Stimulated activated CD4-positive, alpha-beta T cell treated with anti-CD3 and anti-CD28 coated beads, Interleukin-12 subunit alpha, Interleukin-12 subunit beta, amount 100 ng/mL, for 4 hours (primary cell): Measurements from ENCODE around the gene FBN1.

Source experiments
- DNase-seq: peaks from one replicate; pipeline ENCODE4 v3.0.0-alpha.2; 2020

FBN1 gene

GRCh38 chr15:48388910-48389309 lies 256.6 kb downstream of the FBN1 start:
- DNase-seq, result no peak

GRCh38 chr15:48388016-48388851 lies 257.3 kb downstream of the FBN1 start:
- DNase-seq, result no peak

- no peak for DNase-seq
These were observed 260.3 kb downstream of the FBN1 start for GRCh38 chr15:48385031-48385830.

- no peak for DNase-seq
These were observed 260.9 kb downstream of the FBN1 start for GRCh38 chr15:48384616-48385015.

- DNase-seq, result no peak
These were observed 262.5 kb downstream of the FBN1 start for GRCh38 chr15:48383031-48383430.

- no peak for DNase-seq
These were observed 263.6 kb downstream of the FBN1 start for GRCh38 chr15:48381861-48382260.

- DNase-seq, result no peak
These were observed 265.3 kb downstream of the FBN1 start for GRCh38 chr15:48380198-48380597.

- no peak for DNase-seq
These were observed 269.7 kb downstream of the FBN1 start for GRCh38 chr15:48375767-48376166.

- DNase-seq, result no peak
These were observed 271.0 kb downstream of the FBN1 start for GRCh38 chr15:48374472-48374871.

- DNase-seq, result no peak
These were observed 271.6 kb downstream of the FBN1 start for GRCh38 chr15:48373821-48374451.

- DNase-seq, result no peak
These were observed 273.5 kb downstream of the FBN1 start for GRCh38 chr15:48371961-48372360.

GRCh38 chr15:48371550-48371949 lies 274.0 kb downstream of the FBN1 start:
- DNase-seq, result no peak

GRCh38 chr15:48370460-48370859 lies 275.0 kb downstream of the FBN1 start:
- no peak for DNase-seq

- DNase-seq, result no peak
These were observed 278.0 kb downstream of the FBN1 start for GRCh38 chr15:48367483-48367882.

- DNase-seq, result no peak
These were observed 278.8 kb downstream of the FBN1 start for GRCh38 chr15:48366584-48367312.

- DNase-seq, result no peak
These were observed 279.9 kb downstream of the FBN1 start for GRCh38 chr15:48365575-48365974.

- no peak for DNase-seq
These were observed 282.0 kb downstream of the FBN1 start for GRCh38 chr15:48363474-48363873.

- no peak for DNase-seq
These were observed 283.8 kb downstream of the FBN1 start for GRCh38 chr15:48361685-48362084.

GRCh38 chr15:48360841-48361240 lies 284.7 kb downstream of the FBN1 start:
- no peak for DNase-seq
